SU-DHL-6 (cell line): ENCODE data around the gene PDE6D.

Source experiments
- H2AFZ ChIP-seq: fragments of 200-600 bp; sonication (generic); 2 replicates; pipeline ENCODE4 v1.6.1; 2014; ENCODE audit warnings: low read depth, mild to moderate bottlenecking, moderate library complexity, mixed read lengths, antibody characterized with exemption, low read length; ENCODE audit not compliant: severe bottlenecking
- H3F3A ChIP-seq: fragments of 200-600 bp; shearing (Covaris generic); 2 replicates; pipeline ENCODE4 v1.6.0; 2016; ENCODE audit warnings: antibody characterized with exemption, mild to moderate bottlenecking; ENCODE audit not compliant: insufficient read depth
- H3K27ac ChIP-seq: fragments of 200-600 bp; sonication (generic); 2 replicates; pipeline ENCODE4 v1.5.1; 2016; ENCODE audit warnings: low read depth, mild to moderate bottlenecking, low read length, moderate library complexity, mixed read lengths
- H3K27me3 ChIP-seq: fragments of 200-600 bp; sonication (generic), shearing (Covaris generic); 2 replicates; pipeline ENCODE4 v1.6.0; 2014; ENCODE audit warnings: mild to moderate bottlenecking, low read length
- H3K36me3 ChIP-seq: fragments of 200-600 bp; sonication (generic); 2 replicates; pipeline ENCODE4 v1.6.1; 2014; ENCODE audit warnings: mild to moderate bottlenecking, low read length, mixed read lengths
- H3K4me2 ChIP-seq: fragments of 300-600, 200-600 bp; shearing (Covaris generic), sonication (generic); 2 replicates; pipeline ENCODE4 v1.6.0; 2014; ENCODE audit warnings: low read length, low read depth, mild to moderate bottlenecking; ENCODE audit not compliant: poor library complexity, severe bottlenecking
- H3K4me3 ChIP-seq: fragments of 200-600 bp; sonication (generic); 2 replicates; pipeline ENCODE4 v1.5.1; 2014; ENCODE audit warnings: antibody characterized with exemption, low read length, mild to moderate bottlenecking, mixed read lengths; ENCODE audit not compliant: insufficient read depth, poor library complexity, severe bottlenecking
- H3K79me2 ChIP-seq: fragments of 200-600 bp; sonication (generic); 2 replicates; pipeline ENCODE4 v1.6.1; 2014; ENCODE audit warnings: mild to moderate bottlenecking, low read length, moderate library complexity; ENCODE audit not compliant: insufficient read depth
- H3K9ac ChIP-seq: fragments of 200-600 bp; sonication (generic); 2 replicates; pipeline ENCODE4 v1.7.0; 2014; ENCODE audit warnings: mild to moderate bottlenecking, low read length
- H3K9me2 ChIP-seq: fragments of 200-600 bp; sonication (generic); replicated peaks from 2 replicates; pipeline ENCODE4 v1.6.1; 2014; ENCODE audit warnings: low read length; ENCODE audit not compliant: insufficient read depth
- H3K9me3 ChIP-seq: fragments of 200-600 bp; sonication (generic); 2 replicates; pipeline ENCODE4 v1.6.1; 2014; ENCODE audit warnings: low read length, mixed read lengths; ENCODE audit not compliant: insufficient read depth
- H4K20me1 ChIP-seq: fragments of 200-600 bp; sonication (generic); 2 replicates; pipeline ENCODE4 v1.6.1; 2014; ENCODE audit warnings: low read depth, mild to moderate bottlenecking, antibody characterized with exemption, low read length, moderate library complexity, mixed read lengths
- EZH2phosphoT487 ChIP-seq: fragments of 200-600 bp; sonication (generic), shearing (Covaris generic); conservative IDR thresholded peaks from 2 replicates; pipeline ENCODE4 v1.6.1; 2018; ENCODE audit warnings: mild to moderate bottlenecking, antibody characterized with exemption, low read length, moderate library complexity, mixed read lengths
- TF ChIP-seq, protein P1 (sequence below): fragments of 200-600 bp; sonication (generic); IDR thresholded peaks from one replicate; pipeline ENCODE4 v1.5.1; 2017; ENCODE audit warnings: antibody characterized with exemption, mild to moderate bottlenecking, low read length, moderate library complexity; ENCODE audit not compliant: insufficient read depth, poor library complexity, severe bottlenecking

The PDE6D gene

GRCh38 chr2:231780909-231781797 lies at the start of gene PDE6D:
Gene PDE6D (minus strand): TSS chr2:231781282. CDS start chr2:231781114, 168 bp downstream.
- peak within 1 kb of the TSS; percentile 84 for H2AFZ ChIP-seq
- no peaks in the 10 kb centered on the region for H3K9me3 ChIP-seq
- no peaks in the 10 kb centered on the region for H3K36me3 ChIP-seq
- H3K9ac ChIP-seq: peak within 1 kb of the TSS; percentile 90
- peak within 1 kb of the TSS; percentile 59 for H3K27ac ChIP-seq
- TF ChIP-seq, protein P1, sequence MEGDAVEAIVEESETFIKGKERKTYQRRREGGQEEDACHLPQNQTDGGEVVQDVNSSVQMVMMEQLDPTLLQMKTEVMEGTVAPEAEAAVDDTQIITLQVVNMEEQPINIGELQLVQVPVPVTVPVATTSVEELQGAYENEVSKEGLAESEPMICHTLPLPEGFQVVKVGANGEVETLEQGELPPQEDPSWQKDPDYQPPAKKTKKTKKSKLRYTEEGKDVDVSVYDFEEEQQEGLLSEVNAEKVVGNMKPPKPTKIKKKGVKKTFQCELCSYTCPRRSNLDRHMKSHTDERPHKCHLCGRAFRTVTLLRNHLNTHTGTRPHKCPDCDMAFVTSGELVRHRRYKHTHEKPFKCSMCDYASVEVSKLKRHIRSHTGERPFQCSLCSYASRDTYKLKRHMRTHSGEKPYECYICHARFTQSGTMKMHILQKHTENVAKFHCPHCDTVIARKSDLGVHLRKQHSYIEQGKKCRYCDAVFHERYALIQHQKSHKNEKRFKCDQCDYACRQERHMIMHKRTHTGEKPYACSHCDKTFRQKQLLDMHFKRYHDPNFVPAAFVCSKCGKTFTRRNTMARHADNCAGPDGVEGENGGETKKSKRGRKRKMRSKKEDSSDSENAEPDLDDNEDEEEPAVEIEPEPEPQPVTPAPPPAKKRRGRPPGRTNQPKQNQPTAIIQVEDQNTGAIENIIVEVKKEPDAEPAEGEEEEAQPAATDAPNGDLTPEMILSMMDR: no peak
- no peak for TF ChIP-seq EZH2phosphoT487
- peaks cover 33% of the 10 kb centered on the region for H3K79me2 ChIP-seq
- H3K4me3 ChIP-seq: peak within 1 kb of the TSS; percentile 86
- 0 out of 2 replicates have a peak, but pooled peaks cover 6% of the 10 kb centered on the region for H4K20me1 ChIP-seq
- H3K4me2 ChIP-seq: peak within 1 kb of the TSS; percentile 87
- no peaks in the 10 kb centered on the region for H3K9me2 ChIP-seq
- peaks cover 4% of the 10 kb centered on the region; the same call in 1 of the 2 replicates for H3F3A ChIP-seq
- no peaks in the 10 kb centered on the region for H3K27me3 ChIP-seq

DNA sequence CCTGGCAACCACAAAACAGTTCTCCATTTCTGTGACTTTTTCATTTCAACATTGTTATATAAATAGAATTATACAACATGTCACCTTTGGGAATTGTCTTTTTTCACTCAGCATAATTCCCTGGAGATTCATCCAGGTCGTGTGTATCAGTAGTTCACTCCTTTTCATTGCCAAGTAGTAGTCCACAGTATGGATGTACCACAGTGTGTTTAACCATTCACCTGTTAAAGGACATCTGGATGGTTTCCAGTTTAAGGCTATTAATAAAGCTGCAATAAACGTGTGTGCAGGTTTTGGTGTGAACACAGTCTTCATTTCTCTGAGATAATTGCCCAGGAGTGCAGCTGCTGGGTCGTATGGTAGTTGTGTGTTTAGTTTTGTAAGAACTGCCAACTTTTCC lies 40.8 kb upstream of the PDE6D start:
- no peak for TF ChIP-seq EZH2phosphoT487
- TF ChIP-seq, protein P1: no peak
- H3K4me2 ChIP-seq: no peak overlapping the region
- H3K9me3 ChIP-seq: no peaks in the 10 kb centered on the region
- no peak overlapping the region for H2AFZ ChIP-seq
- no peaks in the 10 kb centered on the region for H3K36me3 ChIP-seq
- no peak overlapping the region for H3K27ac ChIP-seq
- H3K9ac ChIP-seq: no peak overlapping the region
- no peaks in the 10 kb centered on the region for H3K27me3 ChIP-seq
- H3F3A ChIP-seq: no peaks in the 10 kb centered on the region
- no peak overlapping the region for H3K4me3 ChIP-seq
- no peaks in the 10 kb centered on the region for H3K9me2 ChIP-seq
- no peaks in the 10 kb centered on the region for H3K79me2 ChIP-seq
- no peaks in the 10 kb centered on the region for H4K20me1 ChIP-seq

GRCh38 chr2:231820786-231821303 lies 39.8 kb upstream of the PDE6D start:
- Histone ChIP-seq H3K9me3 (no peaks in the 10 kb centered on the region), H3K4me3 (no peak overlapping the region), H3F3A (no peaks in the 10 kb centered on the region), H3K9me2 (no peaks in the 10 kb centered on the region), H4K20me1 (no peaks in the 10 kb centered on the region), H3K36me3 (no peaks in the 10 kb centered on the region), H2AFZ (no peak overlapping the region), H3K9ac (no peak overlapping the region), H3K4me2 (no peak overlapping the region), H3K79me2 (no peaks in the 10 kb centered on the region), H3K27ac (no peak overlapping the region), H3K27me3 (no peaks in the 10 kb centered on the region)
- TF ChIP-seq, protein P1: no peak
- TF ChIP-seq EZH2phosphoT487: no peak
